ENCODE data around the gene CTIF. TPM values are rescaled to one million over a fixed set of nuclear protein-coding genes. Genes with fewer than 3 reads are reported as not detected.

Gene CTIF
- polyA plus RNA-seq, 1 of the 3 experiments (the other 2 are of a cell fraction): 47.2 TPM

DNA sequence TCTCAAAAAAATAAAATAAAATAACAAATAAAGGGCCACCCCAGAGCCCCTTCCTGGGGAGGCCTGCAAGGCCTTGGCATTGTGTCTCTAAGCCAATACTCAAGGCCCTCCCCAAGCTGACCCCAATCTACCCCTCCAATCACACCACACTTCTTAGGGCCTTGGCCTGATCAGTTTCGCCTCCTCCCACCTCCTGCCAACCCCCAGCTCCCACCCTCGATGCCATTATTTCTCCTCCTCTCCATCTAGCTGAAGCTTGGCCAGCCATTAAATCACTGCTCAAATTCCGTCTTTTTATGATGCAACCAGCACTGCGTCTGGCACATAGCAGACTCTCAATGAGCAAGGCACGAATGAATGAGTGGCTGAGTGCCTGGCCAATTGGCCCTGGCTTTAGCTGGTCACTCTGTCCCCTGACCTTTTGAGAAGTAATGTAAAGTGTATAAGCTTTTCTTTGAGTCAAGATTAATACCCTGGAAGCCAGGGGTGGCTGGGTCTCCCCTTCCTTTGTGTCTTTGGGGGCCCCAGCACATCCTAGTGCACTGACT, 356.0 kb downstream of the CTIF start:
- Histone ChIP-seq H2AFZ (ENCODE audit: low read depth) (no peak overlapping the region), H3K4me2 (no peak overlapping the region), H3K9ac (no peak overlapping the region), H3K9me2 (no peaks in the 10 kb centered on the region), H3K27me3 (ENCODE audit: insufficient read depth) (no peaks in the 10 kb centered on the region), H3K79me2 (ENCODE audit: insufficient read depth) (no peaks in the 10 kb centered on the region), H3K4me3 (ENCODE audit: low read depth in 2 of 2, low read length in 1 of 2) (no peak overlapping the region), H3K9me3 (no peaks in the 10 kb centered on the region), H3K4me1 (ENCODE audit: control insufficient read depth in 1 of 2, insufficient read depth in 2 of 2, low read depth in 1 of 2, low read length in 1 of 2) (peaks cover 0 to 4% of the 10 kb centered on the region in 2 experiments; a peak in 1 of 4 replicates), H3F3A (replicated peaks; ENCODE audit: insufficient read depth) (peaks cover 7% of the 10 kb centered on the region), H3K36me3 (replicated peaks in 1 of 2; ENCODE audit: control insufficient read depth in 1 of 2, insufficient read depth in 2 of 2, low read length in 1 of 2) (no peaks in the 10 kb centered on the region), H4K20me1 (ENCODE audit: insufficient read depth) (no peaks in the 10 kb centered on the region), H3K27ac (ENCODE audit: low read depth in 2 of 2, low read length in 1 of 2) (no peak overlapping the region)
- WGBS (ENCODE audit: low lambda C conversion rate): 88% methylated on average over 5 of the region's 5 CpGs
- no peak for DNase-seq
- ChIA-PET POLR2A (no interaction called here), CTCF (interaction anchor here (0.6 kb wide), 1 partner anchor 1967 kb away, joined by 5 read pairs; no protein-coding TSS in a partner anchor)
- TF ChIP-seq TAF1 (IDR thresholded peaks at IDR 0.05; ENCODE audit: borderline replicate concordance, low read depth, low read length): no peak
- no peak for TF ChIP-seq REST (IDR thresholded peaks at IDR 0.05; ENCODE audit: low read depth, low read length)
- TF ChIP-seq GATA2 (CRISPR knock-in tag; IDR thresholded peaks at IDR 0.05): no peak
- no peak for TF ChIP-seq SIN3A (IDR thresholded peaks at IDR 0.05; ENCODE audit: borderline replicate concordance, low read depth, low read length)
- TF ChIP-seq ELF1 (IDR thresholded peaks at IDR 0.05): no peak
- TF ChIP-seq RCOR1 (IDR thresholded peaks at IDR 0.05; ENCODE audit: low read length): no peak
- TF ChIP-seq CHD2 (IDR thresholded peaks at IDR 0.05; ENCODE audit: low read length, partially characterized antibody): no peak
- no peak for TF ChIP-seq CTCF (IDR thresholded peaks at IDR 0.05)
- no peak for TF ChIP-seq ZBTB33 (IDR thresholded peaks at IDR 0.05; ENCODE audit: borderline replicate concordance, low read depth)
- TF ChIP-seq RFX5 (IDR thresholded peaks at IDR 0.05; ENCODE audit: low read length): no peak
- TF ChIP-seq FOXM1 (IDR thresholded peaks at IDR 0.05; ENCODE audit: low read depth): no peak
- no peak for TF ChIP-seq EZH2phosphoT487 (IDR thresholded peaks at IDR 0.05; ENCODE audit: borderline replicate concordance, low read depth)
- no peak for TF ChIP-seq FOSL2 (IDR thresholded peaks at IDR 0.05; ENCODE audit: borderline replicate concordance, low read depth)
- no peak for TF ChIP-seq TCF12 (IDR thresholded peaks at IDR 0.05)

Data from SK-N-SH (cell line).